ENCODE data around the gene DFFA. TPM values are rescaled to one million over a fixed set of nuclear protein-coding genes. Genes with fewer than 3 reads are reported as not detected.
"Not testable (repeated sequence)": the region's sequence is repeated elsewhere in the genome, so short reads cannot be mapped to it uniquely, and the experiment has no call there.

Gene DFFA
- total and polyA plus RNA-seq, 2 donors (not counting 3 experiments of a cell fraction or from before 2014, with no cell fraction given): 30.0 to 44.5 TPM

DNA sequence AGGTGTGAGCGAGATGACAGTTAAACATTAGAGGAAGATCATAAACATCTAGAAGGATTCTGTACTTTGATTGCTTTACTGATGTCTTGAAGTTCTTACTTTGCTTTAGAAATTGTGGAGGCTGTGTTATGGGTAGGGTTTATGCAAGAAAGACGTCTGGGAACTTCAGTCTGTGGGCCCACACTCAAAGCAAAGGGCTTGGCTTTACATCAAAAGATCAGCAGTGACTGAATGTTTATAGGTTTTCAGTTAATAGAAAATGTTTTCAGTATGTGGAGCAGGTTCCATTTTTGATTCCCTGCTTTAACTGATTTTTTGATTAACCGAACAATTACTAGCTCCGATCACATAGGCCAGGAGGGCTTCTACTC is 34.3 kb upstream of the DFFA start:
- ChIA-PET POLR2A (no interaction called here), CTCF (interaction anchor here (1.1 to 7.5 kb wide), 21 partner anchors 8 to 531 kb away, joined by 3 to 132 read pairs (median 8); partner anchors contain the start of gene CENPS)
- no peaks in the 10 kb centered on the region for H4K20me1 ChIP-seq (replicated peaks; ENCODE audit: control insufficient read depth, extremely low read depth, insufficient read depth, low read length)
- TF ChIP-seq MYC (IDR thresholded peaks at IDR 0.05; ENCODE audit: low read depth, low read length) (no peak), MAX (IDR thresholded peaks at IDR 0.05; ENCODE audit: insufficient read depth, insufficient read length) (no peak), EZH2 (IDR thresholded peaks at IDR 0.05; ENCODE audit: borderline replicate concordance, low read depth, low read length, severe bottlenecking) (no peak)
- dilution Hi-C loops (cut with MboI; ENCODE audit: extremely low pct_ligation_motif_present, low sequenced_read_pairs): no loop called here
- H3K9me3 ChIP-seq (replicated peaks; ENCODE audit: control insufficient read depth, insufficient read depth, low read length): no peaks in the 10 kb centered on the region
- no peak overlapping the region for H3K9ac ChIP-seq (replicated peaks; ENCODE audit: extremely low read depth, insufficient read depth, low read length)
- H3K36me3 ChIP-seq (ENCODE audit: control insufficient read depth in 2 of 2, extremely low read depth in 1 of 2, insufficient read depth in 2 of 2, low read length in 2 of 2): no peaks in the 10 kb centered on the region
- H3K27ac ChIP-seq (ENCODE audit: insufficient read depth, low read depth, low read length): no peak overlapping the region
- peaks cover 26% of the 10 kb centered on the region for H3K4me1 ChIP-seq (ENCODE audit: control insufficient read depth, extremely low read depth, insufficient read depth, low read length)
- DNase-seq (ENCODE audit: low read depth, low spot score): no peak
- no peak for FAIRE-seq
- no peak overlapping the region for H2AFZ ChIP-seq (ENCODE audit: low read depth, low read length)
- no peak overlapping the region for H3K4me2 ChIP-seq (ENCODE audit: insufficient read depth, low read length)
- BruUV-seq (replicated peaks): no TSS peak
- H3K27me3 ChIP-seq (ENCODE audit: control insufficient read depth in 2 of 2, insufficient read depth in 2 of 2, low read length in 2 of 2): no peaks in the 10 kb centered on the region
- no peaks in the 10 kb centered on the region for H3K9me1 ChIP-seq (replicated peaks; ENCODE audit: control insufficient read depth, extremely low read depth, insufficient read depth, low read length)
- peaks cover 21% of the 10 kb centered on the region for H3K79me2 ChIP-seq (ENCODE audit: control insufficient read depth, insufficient read depth, low read length)
- H3K4me3 ChIP-seq (replicated peaks in 1 of 3; ENCODE audit: insufficient read depth in 1 of 3, low read depth in 1 of 3, low read length in 3 of 3): no peak overlapping the region
- intact Hi-C loops (cut with micrococcal nuclease): loop anchor here (1.0 to 5.0 kb wide), 7 partner anchors 287 to 506 kb away; partner anchors contain the start of gene TARDBP

GRCh38 chr1:10506046-10506676 is 33.8 kb upstream of the DFFA start:
- H3K9me1 ChIP-seq (replicated peaks; ENCODE audit: control insufficient read depth, extremely low read depth, insufficient read depth, low read length); H3K27me3 ChIP-seq (ENCODE audit: control insufficient read depth in 2 of 2, insufficient read depth in 2 of 2, low read length in 2 of 2); H3K4me3 ChIP-seq (replicated peaks in 1 of 3; ENCODE audit: insufficient read depth in 1 of 3, low read depth in 1 of 3, low read length in 3 of 3); POLR2A ChIA-PET; dilution Hi-C loops (cut with MboI; ENCODE audit: extremely low pct_ligation_motif_present, low sequenced_read_pairs); H3K27ac ChIP-seq (ENCODE audit: insufficient read depth, low read depth, low read length); BruUV-seq (replicated peaks); DNase-seq (ENCODE audit: low read depth, low spot score); H3K4me2 ChIP-seq (ENCODE audit: insufficient read depth, low read length); H4K20me1 ChIP-seq (replicated peaks; ENCODE audit: control insufficient read depth, extremely low read depth, insufficient read depth, low read length); H3K9ac ChIP-seq (replicated peaks; ENCODE audit: extremely low read depth, insufficient read depth, low read length); H2AFZ ChIP-seq (ENCODE audit: low read depth, low read length); H3K36me3 ChIP-seq (ENCODE audit: control insufficient read depth in 2 of 2, extremely low read depth in 1 of 2, insufficient read depth in 2 of 2, low read length in 2 of 2); H3K9me3 ChIP-seq (replicated peaks; ENCODE audit: control insufficient read depth, insufficient read depth, low read length); FAIRE-seq: not testable (repeated sequence)
- CTCF ChIA-PET: interaction anchor here (1.1 to 7.5 kb wide), 9 partner anchors 8 to 436 kb away, joined by 4 to 132 read pairs (median 12); partner anchors contain the start of gene CENPS
- Histone ChIP-seq H3K79me2 (ENCODE audit: control insufficient read depth, insufficient read depth, low read length) (peaks cover 19% of the 10 kb centered on the region), H3K4me1 (ENCODE audit: control insufficient read depth, extremely low read depth, insufficient read depth, low read length) (peaks cover 21% of the 10 kb centered on the region)
- intact Hi-C loops (cut with micrococcal nuclease): loop anchor here (2.0 to 5.0 kb wide), 2 partner anchors 456 to 507 kb away; partner anchors contain the start of gene TARDBP
